ENCODE results near the gene RAB28.

The RAB28 gene

DNA sequence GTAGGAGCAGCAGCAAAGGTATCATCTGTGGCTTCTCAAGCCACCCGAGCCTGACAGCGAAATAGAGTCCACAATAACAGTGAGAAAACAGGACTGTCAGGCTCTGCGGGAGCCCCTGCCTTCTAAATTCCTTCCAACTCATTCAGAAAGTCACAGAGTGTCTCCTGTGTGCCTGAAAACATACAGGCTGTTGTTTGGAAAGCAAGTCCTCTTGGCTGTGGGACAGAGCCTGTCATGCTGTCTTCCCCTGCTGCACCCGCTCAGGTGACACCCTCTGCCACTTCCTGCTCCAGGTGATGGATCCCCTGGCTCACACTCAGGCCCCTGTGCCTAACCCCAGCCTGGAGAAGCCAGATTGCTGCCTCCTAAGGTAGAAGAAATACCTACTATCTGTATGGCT lies 152.3 kb downstream of the RAB28 start:
- Histone ChIP-seq H3K9me3 (ENCODE audit: control insufficient read depth in 5 of 5, low read length in 5 of 5) (no peaks in the 10 kb centered on the region), H3K36me3 (ENCODE audit: control insufficient read depth in 5 of 5, insufficient read depth in 5 of 5, low read length in 5 of 5) (peaks cover 0 to 1% (median 0%) of the 10 kb centered on the region in 5 donors), H3K9ac (ENCODE audit: low read length in 5 of 5) (no peak overlapping the region), H3K27me3 (ENCODE audit: control insufficient read depth in 5 of 5, insufficient read depth in 4 of 5, low read length in 5 of 5) (no peaks in the 10 kb centered on the region), H3K4me3 (ENCODE audit: low read depth in 1 of 5, low read length in 5 of 5) (no peak overlapping the region), H3K27ac (ENCODE audit: low read depth, low read length) (no peak overlapping the region), H3K4me1 (ENCODE audit: control insufficient read depth in 5 of 5, insufficient read depth in 5 of 5, low read length in 5 of 5) (no peaks in the 10 kb centered on the region)

DNA sequence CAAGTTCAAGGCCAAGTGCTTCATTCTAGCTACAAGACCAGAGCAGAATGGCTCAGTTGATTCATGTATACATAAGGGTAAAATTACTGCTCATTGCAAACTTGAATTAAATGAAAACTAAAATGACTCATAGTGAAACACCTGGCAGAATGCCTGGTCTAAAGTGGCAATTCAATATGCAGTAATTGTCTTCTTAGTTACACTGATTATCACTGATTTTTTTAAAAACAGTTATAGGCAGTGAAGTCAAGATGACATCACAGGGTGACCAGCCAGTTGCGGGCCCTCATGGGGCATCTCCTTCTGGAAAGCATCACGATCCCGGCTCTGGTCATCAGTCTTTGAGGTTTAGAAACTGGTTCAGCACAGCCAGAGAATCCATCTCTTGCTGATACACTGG lies 154.2 kb downstream of the RAB28 start:
- Histone ChIP-seq H3K9ac (ENCODE audit: low read length in 5 of 5) (no peak overlapping the region), H3K4me1 (ENCODE audit: control insufficient read depth in 5 of 5, insufficient read depth in 5 of 5, low read length in 5 of 5) (no peaks in the 10 kb centered on the region), H3K36me3 (ENCODE audit: control insufficient read depth in 5 of 5, insufficient read depth in 5 of 5, low read length in 5 of 5) (no peaks in the 10 kb centered on the region), H3K27ac (ENCODE audit: low read depth, low read length) (no peak overlapping the region), H3K9me3 (ENCODE audit: control insufficient read depth in 5 of 5, low read length in 5 of 5) (no peaks in the 10 kb centered on the region), H3K27me3 (ENCODE audit: control insufficient read depth in 5 of 5, insufficient read depth in 4 of 5, low read length in 5 of 5) (no peaks in the 10 kb centered on the region), H3K4me3 (ENCODE audit: low read depth in 1 of 5, low read length in 5 of 5) (no peak overlapping the region)

DNA sequence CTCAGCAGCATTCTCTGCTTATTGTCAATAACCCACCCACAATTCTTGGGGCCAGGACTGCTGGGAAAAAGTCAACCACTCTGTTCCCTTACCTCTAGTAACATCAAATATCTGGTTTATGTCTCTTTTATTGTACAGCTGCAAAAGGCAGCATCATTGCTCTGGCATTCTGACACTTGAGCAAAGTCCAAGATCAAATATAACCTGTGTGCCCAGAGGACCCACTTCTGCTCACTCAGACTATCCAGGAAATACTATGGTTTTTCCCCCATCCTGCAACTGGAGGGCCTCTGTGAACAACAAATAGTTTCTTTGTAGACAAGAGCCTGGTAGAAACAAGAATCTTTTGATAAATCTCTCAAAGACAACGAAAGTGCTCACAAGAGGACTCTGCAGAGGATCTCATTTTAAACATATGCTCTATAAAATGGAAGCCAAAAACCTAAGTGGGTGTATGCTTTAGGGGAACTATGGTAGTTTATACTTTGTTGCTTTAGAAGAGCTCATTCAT lies 154.7 kb downstream of the RAB28 start:
- no peak overlapping the region for H3K4me3 ChIP-seq (ENCODE audit: low read depth in 1 of 5, low read length in 5 of 5)
- H3K36me3 ChIP-seq (ENCODE audit: control insufficient read depth in 5 of 5, insufficient read depth in 5 of 5, low read length in 5 of 5): no peaks in the 10 kb centered on the region
- no peaks in the 10 kb centered on the region for H3K27me3 ChIP-seq (ENCODE audit: control insufficient read depth in 5 of 5, insufficient read depth in 4 of 5, low read length in 5 of 5)
- H3K9me3 ChIP-seq (ENCODE audit: control insufficient read depth in 5 of 5, low read length in 5 of 5): no peaks in the 10 kb centered on the region
- no peaks in the 10 kb centered on the region for H3K4me1 ChIP-seq (ENCODE audit: control insufficient read depth in 5 of 5, insufficient read depth in 5 of 5, low read length in 5 of 5)
- H3K27ac ChIP-seq (ENCODE audit: low read depth, low read length): no peak overlapping the region
- no peak overlapping the region for H3K9ac ChIP-seq (ENCODE audit: low read length in 5 of 5)

DNA sequence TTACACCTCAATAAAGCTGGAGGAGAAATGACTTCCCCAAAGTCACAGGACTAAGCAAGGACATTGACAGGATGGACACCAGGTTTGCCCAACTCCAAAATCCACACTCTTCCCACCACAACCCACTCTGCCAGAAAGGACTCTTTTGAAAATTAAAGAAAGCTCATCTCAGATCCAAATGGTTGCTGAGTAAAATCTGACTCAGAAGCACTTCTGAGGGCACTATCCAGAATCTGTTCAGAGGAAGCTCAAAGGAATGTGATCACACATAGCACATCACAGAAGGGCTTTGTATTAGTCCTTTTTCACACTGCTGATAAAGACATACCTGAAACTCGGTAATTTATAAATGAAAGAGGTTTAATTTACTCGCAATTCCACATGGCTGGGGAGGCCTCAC lies 155.5 kb downstream of the RAB28 start:
- Histone ChIP-seq H3K27ac (ENCODE audit: low read depth, low read length) (no peak overlapping the region), H3K27me3 (ENCODE audit: control insufficient read depth in 5 of 5, insufficient read depth in 4 of 5, low read length in 5 of 5) (no peaks in the 10 kb centered on the region), H3K36me3 (ENCODE audit: control insufficient read depth in 5 of 5, insufficient read depth in 5 of 5, low read length in 5 of 5) (no peaks in the 10 kb centered on the region), H3K9me3 (ENCODE audit: control insufficient read depth in 5 of 5, low read length in 5 of 5) (no peaks in the 10 kb centered on the region), H3K4me1 (ENCODE audit: control insufficient read depth in 5 of 5, insufficient read depth in 5 of 5, low read length in 5 of 5) (no peaks in the 10 kb centered on the region), H3K9ac (ENCODE audit: low read length in 5 of 5) (no peak overlapping the region), H3K4me3 (ENCODE audit: low read depth in 1 of 5, low read length in 5 of 5) (no peak overlapping the region)

- no peaks in the 10 kb centered on the region for H3K27me3 ChIP-seq (ENCODE audit: control insufficient read depth in 5 of 5, insufficient read depth in 4 of 5, low read length in 5 of 5)
- H3K9me3 ChIP-seq (ENCODE audit: control insufficient read depth in 5 of 5, low read length in 5 of 5): no peaks in the 10 kb centered on the region
- H3K36me3 ChIP-seq (ENCODE audit: control insufficient read depth in 5 of 5, insufficient read depth in 5 of 5, low read length in 5 of 5): no peaks in the 10 kb centered on the region
- no peaks in the 10 kb centered on the region for H3K4me1 ChIP-seq (ENCODE audit: control insufficient read depth in 5 of 5, insufficient read depth in 5 of 5, low read length in 5 of 5)
- H3K27ac ChIP-seq (ENCODE audit: low read depth, low read length): no peak overlapping the region
- no peak overlapping the region for H3K9ac ChIP-seq (ENCODE audit: low read length in 5 of 5)
- H3K4me3 ChIP-seq (ENCODE audit: low read depth in 1 of 5, low read length in 5 of 5): no peak overlapping the region
These were observed 156.1 kb downstream of the RAB28 start for GRCh38 chr4:13327991-13328390.

DNA sequence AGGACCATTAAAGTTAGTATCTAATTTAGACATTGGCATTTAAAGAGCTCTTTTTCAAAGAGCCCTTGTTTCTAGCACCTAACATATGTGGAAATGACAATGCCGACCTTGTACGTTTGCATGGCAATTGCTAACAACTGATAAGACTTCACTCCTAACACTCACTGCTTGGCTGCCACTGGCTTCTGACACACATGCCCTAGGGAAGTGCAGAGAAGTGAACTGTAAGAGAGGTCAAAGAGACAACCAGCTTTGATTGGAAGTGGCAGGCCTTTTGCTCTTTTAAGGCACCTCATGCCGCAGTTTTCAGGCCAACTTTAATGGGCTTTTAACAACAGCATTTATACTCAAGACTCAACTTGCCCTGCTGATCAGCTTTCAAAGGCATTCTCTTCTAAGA lies 158.4 kb downstream of the RAB28 start:
- Histone ChIP-seq H3K9me3 (ENCODE audit: control insufficient read depth in 5 of 5, low read length in 5 of 5) (peaks cover 4 to 17% (median 9%) of the 10 kb centered on the region in 5 donors), H3K4me3 (ENCODE audit: low read depth in 1 of 5, low read length in 5 of 5) (no peak overlapping the region), H3K4me1 (ENCODE audit: control insufficient read depth in 5 of 5, insufficient read depth in 5 of 5, low read length in 5 of 5) (no peaks in the 10 kb centered on the region), H3K27ac (ENCODE audit: low read depth, low read length) (no peak overlapping the region), H3K36me3 (ENCODE audit: control insufficient read depth in 5 of 5, insufficient read depth in 5 of 5, low read length in 5 of 5) (peaks cover 0 to 5% (median 0%) of the 10 kb centered on the region in 5 donors), H3K27me3 (ENCODE audit: control insufficient read depth in 5 of 5, insufficient read depth in 4 of 5, low read length in 5 of 5) (no peaks in the 10 kb centered on the region), H3K9ac (ENCODE audit: low read length in 5 of 5) (no peak overlapping the region)

DNA sequence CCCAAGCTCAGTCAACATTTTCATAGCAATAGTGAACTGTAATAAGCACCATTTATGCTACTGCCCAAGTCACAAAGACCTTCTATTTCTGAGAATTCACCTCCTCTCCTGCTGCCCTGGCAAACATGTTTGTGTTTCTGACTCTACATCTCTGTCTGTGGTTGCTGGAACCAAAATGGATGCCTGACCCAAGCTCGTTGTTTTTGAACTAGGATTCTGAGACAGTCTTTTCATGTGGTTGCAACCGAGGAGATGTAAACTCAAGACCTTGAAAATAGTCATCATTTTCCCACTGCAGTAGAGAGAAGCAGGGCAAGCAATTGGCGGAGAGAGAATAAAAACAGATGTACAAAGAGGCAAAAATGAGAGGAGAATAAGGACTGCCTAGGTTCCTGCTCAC lies 160.2 kb downstream of the RAB28 start:
- Histone ChIP-seq H3K4me3 (ENCODE audit: low read depth in 1 of 5, low read length in 5 of 5) (no peak overlapping the region), H3K9me3 (ENCODE audit: control insufficient read depth in 5 of 5, low read length in 5 of 5) (peaks cover 4 to 17% (median 9%) of the 10 kb centered on the region in 5 donors), H3K36me3 (ENCODE audit: control insufficient read depth in 5 of 5, insufficient read depth in 5 of 5, low read length in 5 of 5) (peaks cover 0 to 5% (median 0%) of the 10 kb centered on the region in 5 donors), H3K27ac (ENCODE audit: low read depth, low read length) (no peak overlapping the region), H3K27me3 (ENCODE audit: control insufficient read depth in 5 of 5, insufficient read depth in 4 of 5, low read length in 5 of 5) (no peaks in the 10 kb centered on the region), H3K9ac (ENCODE audit: low read length in 5 of 5) (no peak overlapping the region), H3K4me1 (ENCODE audit: control insufficient read depth in 5 of 5, insufficient read depth in 5 of 5, low read length in 5 of 5) (no peaks in the 10 kb centered on the region)

GRCh38 chr4:13322681-13323101 lies 161.4 kb downstream of the RAB28 start:
- peaks cover 0 to 5% (median 0%) of the 10 kb centered on the region in 5 donors for H3K36me3 ChIP-seq (ENCODE audit: control insufficient read depth in 5 of 5, insufficient read depth in 5 of 5, low read length in 5 of 5)
- H3K9me3 ChIP-seq (ENCODE audit: control insufficient read depth in 5 of 5, low read length in 5 of 5): peaks cover 4 to 17% (median 9%) of the 10 kb centered on the region in 5 donors
- no peak overlapping the region for H3K9ac ChIP-seq (ENCODE audit: low read length in 5 of 5)
- H3K4me1 ChIP-seq (ENCODE audit: control insufficient read depth in 5 of 5, insufficient read depth in 5 of 5, low read length in 5 of 5): no peaks in the 10 kb centered on the region
- no peak overlapping the region for H3K4me3 ChIP-seq (ENCODE audit: low read depth in 1 of 5, low read length in 5 of 5)
- H3K27ac ChIP-seq (ENCODE audit: low read depth, low read length): no peak overlapping the region
- H3K27me3 ChIP-seq (ENCODE audit: control insufficient read depth in 5 of 5, insufficient read depth in 4 of 5, low read length in 5 of 5): no peaks in the 10 kb centered on the region

All from subcutaneous abdominal adipose tissue (tissue), 5 donors.